Prostate gland (tissue), 2 donors: Measurements from ENCODE around the gene CAV1. TPM values are rescaled to one million over a fixed set of nuclear protein-coding genes. Genes with fewer than 3 reads are reported as not detected.

ENCODE experiments used
- DNase-seq: peaks from one replicate; pipeline ENCODE4 v3.0.0-alpha.2; 2019; ENCODE audit warnings: low spot score
- H3K27ac ChIP-seq, 2 donors: fragments of 200-600 bp; sonication (generic); 2 replicates each; pipeline ENCODE4 v1.5.1; 2017 to 2019
- H3K27me3 ChIP-seq: fragments of 200-600 bp; sonication (generic); replicated peaks from 2 replicates; pipeline ENCODE4 v1.5.1; 2019; ENCODE audit not compliant: insufficient read depth
- H3K36me3 ChIP-seq, 2 donors: fragments of 200-600 bp; sonication (generic); 1 replicate in 1 of 2; 2 replicates in 1 of 2; pipeline versions ENCODE4 v1.5.1 to v1.8.1; 2017 to 2019
- H3K4me1 ChIP-seq: fragments of 200-600 bp; sonication (generic); replicated peaks from 2 replicates; pipeline ENCODE4 v1.5.1; 2019
- H3K4me3 ChIP-seq, 2 donors: fragments of 200-600 bp; sonication (generic); 2 replicates each; pipeline ENCODE4 v1.5.1; 2017 to 2019
- H3K9me3 ChIP-seq: fragments of 200-600 bp; sonication (generic); 2 replicates; pipeline ENCODE4 v1.5.1; 2017
- CTCF ChIP-seq, 4 experiments: fragments of 200-600 bp in 2 of 4; fragments of 450-650 bp in 2 of 4; sonication (generic) in 2 of 4; IDR thresholded peaks; 1 replicate in 3 of 4; 2 replicates in 1 of 4; pipeline ENCODE4 v1.5.1; 2016 to 2019; ENCODE audit warnings: antibody characterized with exemption in 4 of 4, mild to moderate bottlenecking in 2 of 4, moderate library complexity in 2 of 4
- POLR2A ChIP-seq: fragments of 450-650 bp; IDR thresholded peaks from one replicate; pipeline ENCODE4 v1.6.1; 2016; ENCODE audit warnings: antibody characterized with exemption, mild to moderate bottlenecking
- POLR2AphosphoS5 ChIP-seq: sonication (generic); formaldehyde crosslinking; IDR thresholded peaks from one replicate; pipeline ENCODE4 v1.6.1; 2017; ENCODE audit warnings: antibody characterized with exemption
- WGBS: methylation state at CpG from one replicate; pipeline ENCODE4 v1.1.5; 2018; 5-methylcytosine and 5-hydroxymethylcytosine counted together
- intact Hi-C: fragments of 100-400 bp; cut with DNase I; formaldehyde crosslinking; loops from one replicate; pipeline ENCODE4 v1.14.2; 2022
- total RNA-seq, 2 donors: library from RNA; depleted of rRNA; stranded (reverse); fragments of >200 nt; gene quantifications; one replicate each; pipeline ENCODE4 v1.1.0, GENCODE V29; 2016

The CAV1 gene
- total RNA-seq, 2 donors from 2014 or later: 54.0 to 114 TPM

DNA sequence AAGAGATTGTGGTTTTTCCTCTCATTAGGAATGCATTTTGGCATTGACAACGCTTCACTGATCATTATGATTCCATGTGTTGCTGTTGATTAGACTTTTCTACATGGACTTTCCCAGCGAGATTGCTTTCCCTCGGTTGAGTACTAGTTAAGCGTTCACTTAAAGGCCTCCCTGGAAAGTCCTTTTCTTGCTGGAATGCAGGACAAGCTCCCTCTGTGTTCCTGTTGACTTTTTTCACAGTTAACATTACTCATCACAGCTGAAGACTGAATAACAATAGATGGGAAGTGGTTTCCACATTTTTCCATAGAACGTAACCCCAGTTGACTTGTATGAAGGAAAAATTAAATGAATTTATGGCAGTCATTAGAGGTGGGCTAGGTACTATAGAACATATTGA, 2.6 kb upstream of the CAV1 start:
- no peak overlapping the region for H3K4me3 ChIP-seq
- H3K27ac ChIP-seq: peak overlapping the region in 1 of 2 donors; percentile 15
- no peaks in the 10 kb centered on the region for H3K36me3 ChIP-seq
- TF ChIP-seq CTCF (IDR thresholded peaks at IDR 0.05) (no peak), POLR2AphosphoS5 (peak; percentile 59)
- WGBS: 33% methylated on average over 5 of the region's 5 CpGs
- no peak for DNase-seq
- H3K9me3 ChIP-seq: no peaks in the 10 kb centered on the region
- H3K27me3 ChIP-seq: no peaks in the 10 kb centered on the region
- intact Hi-C loops: loop anchor here (10.0 kb wide), 2 partner anchors 77 to 167 kb away; no protein-coding TSS in a partner anchor
- H3K4me1 ChIP-seq: no peaks in the 10 kb centered on the region

- TF ChIP-seq POLR2AphosphoS5 (no peak), POLR2A (no peak), CTCF (IDR thresholded peaks at IDR 0.05) (no peak)
- no peak for DNase-seq
- Histone ChIP-seq H3K27ac (peak overlapping the region; percentile 81 to 83), H3K27me3 (no peaks in the 10 kb centered on the region), H3K4me3 (peak overlapping the region; percentile 49 to 51), H3K4me1 (no peaks in the 10 kb centered on the region), H3K36me3 (no peaks in the 10 kb centered on the region), H3K9me3 (no peaks in the 10 kb centered on the region)
- 35% methylated on average over 8 of the region's 10 CpGs for WGBS
- intact Hi-C loops: loop anchor here (10.0 kb wide), 2 partner anchors 79 to 169 kb away; no protein-coding TSS in a partner anchor
These were observed 621 bp upstream of the CAV1 start for GRCh38 chr7:116524221-116524608.

DNA sequence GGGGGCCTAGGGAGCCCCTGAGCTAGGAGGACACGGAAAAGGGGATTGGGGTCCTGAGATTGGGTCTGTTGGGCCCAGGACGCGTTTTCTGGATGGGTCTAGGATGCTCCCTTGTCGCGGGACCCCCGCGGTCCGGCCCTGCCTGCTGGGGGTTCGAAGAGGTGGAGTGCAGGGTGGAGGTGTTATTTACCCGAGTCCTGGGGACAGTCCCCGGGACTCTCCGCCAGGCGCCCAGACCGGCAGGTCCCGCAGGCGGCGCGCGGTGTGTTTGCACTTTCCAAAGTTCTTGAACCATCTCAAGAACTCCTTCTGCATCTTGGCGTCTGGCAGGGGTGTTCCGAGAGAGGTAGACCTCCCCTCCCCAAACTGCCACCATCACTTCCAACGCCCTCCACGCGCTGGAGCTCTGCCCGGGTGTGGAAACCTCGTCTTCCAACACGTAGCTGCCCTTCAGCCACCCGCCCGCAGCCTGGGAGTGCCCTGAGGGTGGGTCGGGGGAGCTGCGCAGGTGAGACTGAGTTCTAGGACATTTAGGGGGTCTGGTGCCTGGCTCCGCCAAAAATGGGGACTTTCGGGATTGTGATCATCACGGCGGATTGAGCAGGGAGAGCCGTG, 569 bp downstream of the CAV1 start:
- intact Hi-C loops: loop anchor here (5.0 to 10.0 kb wide), 4 partner anchors 62 to 253 kb away; no protein-coding TSS in a partner anchor
- TF ChIP-seq CTCF (IDR thresholded peaks at IDR 0.05) (peak in 1 of 4 experiments; percentile 21), POLR2AphosphoS5 (no peak)
- Histone ChIP-seq H3K4me1 (no peaks in the 10 kb centered on the region), H3K27me3 (no peaks in the 10 kb centered on the region), H3K27ac (peak overlapping the region; percentile 81 to 83), H3K9me3 (no peaks in the 10 kb centered on the region), H3K4me3 (peak overlapping the region; percentile 49 to 51), H3K36me3 (no peaks in the 10 kb centered on the region)
- WGBS: under 1% methylated on average over 36 of the region's 36 CpGs
- peak; percentile 20 for DNase-seq

DNA sequence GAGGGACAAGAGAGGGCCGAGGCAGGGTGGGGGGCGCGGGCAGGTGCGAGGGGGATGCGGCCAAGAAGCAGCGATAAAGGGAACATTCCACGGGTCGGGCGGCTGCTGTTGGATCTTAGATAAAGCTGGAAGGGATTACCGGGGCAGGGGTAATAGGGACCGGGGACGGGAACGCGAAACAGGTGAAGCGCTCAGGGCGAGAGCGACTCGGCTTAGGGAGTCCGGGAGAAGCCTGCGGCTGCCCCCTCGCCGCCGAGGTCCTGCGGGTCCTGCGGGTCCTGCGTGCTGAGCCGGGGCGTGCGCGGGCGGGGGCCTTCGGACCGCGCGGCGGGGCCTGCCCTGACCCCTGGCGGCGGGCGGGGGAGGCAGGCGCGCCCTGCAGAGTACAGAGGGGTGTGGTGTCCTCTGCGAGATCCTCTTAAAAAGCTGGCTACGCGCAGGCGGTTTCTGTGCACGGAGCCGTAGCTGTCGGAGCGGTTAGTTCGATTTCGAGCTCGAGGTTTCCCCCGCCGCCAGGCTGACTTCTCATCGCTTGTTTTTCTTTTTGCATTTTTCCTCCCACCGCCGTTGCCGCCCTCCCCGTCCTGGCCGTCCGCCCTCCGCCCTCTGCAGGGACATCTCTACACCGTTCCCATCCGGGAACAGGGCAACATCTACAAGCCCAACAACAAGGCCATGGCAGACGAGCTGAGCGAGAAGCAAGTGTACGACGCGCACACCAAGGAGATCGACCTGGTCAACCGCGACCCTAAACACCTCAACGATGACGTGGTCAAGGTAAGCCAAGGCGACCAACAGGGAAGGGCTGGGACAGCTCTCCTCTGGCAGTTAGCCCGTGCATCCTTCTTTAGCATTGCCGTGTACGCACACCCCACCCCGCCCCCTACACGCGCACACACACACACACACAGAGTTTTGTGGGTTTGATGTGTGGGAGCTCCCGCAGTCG, 1.4 kb downstream of the CAV1 start:
- Histone ChIP-seq H3K9me3 (no peaks in the 10 kb centered on the region), H3K4me3 (peak overlapping the region; percentile 49 to 51), H3K27me3 (no peaks in the 10 kb centered on the region), H3K4me1 (no peaks in the 10 kb centered on the region), H3K36me3 (no peaks in the 10 kb centered on the region), H3K27ac (peak overlapping the region; percentile 81 to 83)
- peak; percentile 32 for TF ChIP-seq POLR2AphosphoS5
- TF ChIP-seq POLR2A: peak; percentile 25
- TF ChIP-seq CTCF (IDR thresholded peaks at IDR 0.05): peak; percentile 70 to 91 (median 82)
- WGBS: 5% methylated on average over 82 of the region's 83 CpGs
- intact Hi-C loops: loop anchor here (2.0 to 10.0 kb wide), 5 partner anchors 61 to 267 kb away; no protein-coding TSS in a partner anchor
- peak; percentile 62 for DNase-seq
